H1 (cell line): ENCODE data around the gene SPI1. TPM values are rescaled to one million over a fixed set of nuclear protein-coding genes. Genes with fewer than 3 reads are reported as not detected.

ENCODE experiments used
- CTCF ChIA-PET: fragments of 300-600 bp; sonication (Branson Sonifier 250); formaldehyde crosslinking; loops from one replicate; lab custom pipeline; 2021; ENCODE audit not compliant: partially characterized antibody; lab: Charles Lee
- POLR2A ChIA-PET: fragments of 300-600 bp; sonication (Branson Sonifier 250); formaldehyde crosslinking; loops from one replicate; lab custom pipeline; 2021; ENCODE audit warnings: inconsistent platforms; ENCODE audit not compliant: partially characterized antibody; lab: Charles Lee
- DNase-seq, 2 experiments: peaks; one replicate each; pipeline versions ENCODE4 v3.0.0 to v3.0.0-alpha.2; 2010 to 2022; ENCODE audit warnings: low spot score in 2 of 2, low read depth in 1 of 2, mixed read lengths in 1 of 2
- FAIRE-seq: peaks from 2 replicates; lab custom pipeline; 2011; peaks lifted over from hg19 to GRCh38; lab: Jason Lieb, UNC
- H2AFZ ChIP-seq: 2 replicates; pipeline ENCODE4 v1.8.1; 2012; ENCODE audit warnings: low read length, inconsistent platforms
- H2AK5ac ChIP-seq: 2 replicates; pipeline ENCODE4 v1.6.1; 2013; ENCODE audit warnings: low read depth, low read length
- H2BK120ac ChIP-seq: replicated peaks from 2 replicates; pipeline ENCODE3; 2013; ENCODE audit warnings: low read depth, low read length, inconsistent platforms
- H2BK12ac ChIP-seq: 2 replicates; pipeline ENCODE4 v1.6.1; 2013; ENCODE audit warnings: low read depth, low read length
- H2BK15ac ChIP-seq: 2 replicates; pipeline ENCODE4 v1.6.1; 2013; ENCODE audit warnings: low read length
- H2BK20ac ChIP-seq: 2 replicates; pipeline ENCODE4 v1.6.1; 2013; ENCODE audit warnings: low read length
- H2BK5ac ChIP-seq: 2 replicates; pipeline ENCODE4 v1.6.1; 2013; ENCODE audit warnings: low read depth, low read length
- H3K14ac ChIP-seq: 2 replicates; pipeline ENCODE4 v1.6.1; 2013; ENCODE audit warnings: inconsistent platforms; ENCODE audit not compliant: insufficient read length
- H3K18ac ChIP-seq: 2 replicates; pipeline ENCODE4 v1.6.1; 2013; ENCODE audit warnings: low read length; ENCODE audit errors: extremely low read depth
- H3K23ac ChIP-seq: 2 replicates; pipeline ENCODE4 v1.6.1; 2013; ENCODE audit warnings: inconsistent platforms; ENCODE audit not compliant: insufficient read length
- H3K23me2 ChIP-seq: 2 replicates; pipeline ENCODE4 v1.6.1; 2013; ENCODE audit warnings: low read depth, low read length
- H3K27ac ChIP-seq: 2 replicates; pipeline ENCODE4 v1.6.1; 2011; ENCODE audit warnings: low read depth, low read length, inconsistent platforms
- H3K27me3 ChIP-seq, 4 experiments: replicated peaks in 1 of 4; 1 replicate in 1 of 4; 2 replicates in 3 of 4; pipeline versions ENCODE4 v1.6.1 to v1.8.1; 2011 to 2013; ENCODE audit warnings: low read length in 3 of 4, mild to moderate bottlenecking in 3 of 4, inconsistent platforms in 2 of 4, mixed read lengths in 2 of 4, moderate library complexity in 1 of 4; ENCODE audit not compliant: control insufficient read depth in 3 of 4, insufficient read depth in 3 of 4; ENCODE audit errors: extremely low read depth in 1 of 4
- H3K36me3 ChIP-seq, 4 experiments: 2 replicates each; pipeline versions ENCODE4 v1.6.1 to v1.8.1; 2011 to 2013; ENCODE audit warnings: mild to moderate bottlenecking in 4 of 4, low read length in 3 of 4, moderate library complexity in 2 of 4, control low read depth in 1 of 4, inconsistent platforms in 1 of 4; ENCODE audit not compliant: insufficient read depth in 4 of 4, control insufficient read depth in 2 of 4
- H3K4ac ChIP-seq: replicated peaks from 2 replicates; pipeline ENCODE3; 2013; ENCODE audit warnings: low read length, low read depth, mixed read lengths, inconsistent platforms; ENCODE audit not compliant: insufficient read length
- H3K4me1 ChIP-seq, 4 experiments: replicated peaks in 1 of 4; 1 replicate in 1 of 4; 2 replicates in 3 of 4; pipeline versions ENCODE4 v1.6.1 to v1.8.1; 2011 to 2013; ENCODE audit warnings: low read length in 3 of 4, inconsistent platforms in 2 of 4, mixed read lengths in 1 of 4; ENCODE audit not compliant: insufficient read depth in 4 of 4, control insufficient read depth in 3 of 4
- H3K4me2 ChIP-seq, 2 experiments: 2 replicates each; pipeline versions ENCODE4 v1.6.1 to v1.8.1; 2011 to 2013; ENCODE audit warnings: low read depth in 2 of 2, low read length in 2 of 2, control low read depth in 1 of 2, inconsistent platforms in 1 of 2, mild to moderate bottlenecking in 1 of 2; ENCODE audit not compliant: insufficient read depth in 1 of 2
- H3K4me3 ChIP-seq, 4 experiments: fragments of 200-600, 300-600 bp in 1 of 4; sonication (generic), shearing (Covaris generic), sonication (Bioruptor Twin) in 1 of 4; 2 replicates each; pipeline versions ENCODE4 v1.5.1 to v1.8.1; 2011 to 2016; ENCODE audit warnings: low read length in 4 of 4, low read depth in 3 of 4, control low read depth in 2 of 4, inconsistent platforms in 2 of 4, mild to moderate bottlenecking in 2 of 4, mixed read lengths in 1 of 4, moderate library complexity in 1 of 4; ENCODE audit not compliant: insufficient read depth in 2 of 4; ENCODE audit errors: extremely low read depth in 1 of 4
- H3K56ac ChIP-seq: replicated peaks from 2 replicates; pipeline ENCODE3; 2013; ENCODE audit warnings: low read depth, mild to moderate bottlenecking, mixed read lengths, low read length, inconsistent platforms; ENCODE audit not compliant: insufficient read length
- H3K79me1 ChIP-seq: 2 replicates; pipeline ENCODE4 v1.6.1; 2013; ENCODE audit warnings: low read depth, low read length, control low read depth
- H3K79me2 ChIP-seq, 2 experiments: 2 replicates each; pipeline versions ENCODE4 v1.6.1 to v1.8.1; 2012 to 2013; ENCODE audit warnings: low read length in 2 of 2, mild to moderate bottlenecking in 2 of 2, inconsistent platforms in 1 of 2; ENCODE audit not compliant: insufficient read depth in 2 of 2, control insufficient read depth in 1 of 2
- H3K9ac ChIP-seq, 4 experiments: replicated peaks in 1 of 4; 1 replicate in 1 of 4; 2 replicates in 3 of 4; pipeline versions ENCODE4 v1.6.1 to v1.8.1; 2011 to 2013; ENCODE audit warnings: low read depth in 3 of 4, low read length in 3 of 4, control low read depth in 2 of 4, mild to moderate bottlenecking in 2 of 4, moderate library complexity in 2 of 4, inconsistent platforms in 1 of 4; ENCODE audit errors: extremely low read depth in 1 of 4
- H3K9me3 ChIP-seq, 2 experiments: 2 replicates each; pipeline versions ENCODE4 v1.6.1 to v1.8.1; 2012 to 2013; ENCODE audit warnings: mild to moderate bottlenecking in 2 of 2, moderate library complexity in 2 of 2, control low read depth in 1 of 2, inconsistent platforms in 1 of 2, low read depth in 1 of 2, low read length in 1 of 2, mixed read lengths in 1 of 2; ENCODE audit not compliant: insufficient read depth in 2 of 2
- H4K20me1 ChIP-seq, 2 experiments: replicated peaks in 1 of 2; 2 replicates each; pipeline versions ENCODE3 to v1.8.1; 2011 to 2013; ENCODE audit warnings: inconsistent platforms in 2 of 2, low read length in 2 of 2, mild to moderate bottlenecking in 1 of 2; ENCODE audit not compliant: insufficient read depth in 2 of 2, control insufficient read depth in 1 of 2
- H4K5ac ChIP-seq: 2 replicates; pipeline ENCODE4 v1.6.1; 2013; ENCODE audit warnings: low read length, low read depth, mixed read lengths, inconsistent platforms; ENCODE audit not compliant: insufficient read length
- H4K8ac ChIP-seq: 2 replicates; pipeline ENCODE4 v1.8.0; 2013; ENCODE audit warnings: mild to moderate bottlenecking, moderate library complexity, low read length, inconsistent platforms; ENCODE audit not compliant: insufficient read depth; ENCODE audit errors: extremely low read depth
- H4K91ac ChIP-seq: replicated peaks from 2 replicates; pipeline ENCODE3; 2013; ENCODE audit warnings: low read length, mixed read lengths, inconsistent platforms; ENCODE audit not compliant: insufficient read length
- KDM1A ChIP-seq: fragments of 200-600, 300-600 bp; sonication (generic); IDR thresholded peaks from 2 replicates; pipeline ENCODE4 v1.7.1; 2016; ENCODE audit warnings: mild to moderate bottlenecking, low read length, borderline replicate concordance
- RXRA ChIP-seq: IDR thresholded peaks from 2 replicates; pipeline ENCODE4 v1.6.1; 2011; ENCODE audit warnings: low read depth, mild to moderate bottlenecking, low read length, moderate library complexity; ENCODE audit not compliant: insufficient read depth
- SP4 ChIP-seq: IDR thresholded peaks from 2 replicates; pipeline ENCODE4 v1.6.1; 2012; ENCODE audit warnings: low read length, inconsistent platforms
- WGBS, 2 experiments: shearing (Covaris generic) in 1 of 2; methylation state at CpG; one replicate each; pipeline versions ENCODE4 v1.1.6 to v1.1.7; 2013 to 2015; ENCODE audit warnings: low lambda C conversion rate in 2 of 2, mixed read lengths in 2 of 2, inconsistent platforms in 1 of 2, low coverage in 1 of 2, missing lambda C conversion rate in 1 of 2; ENCODE audit not compliant: insufficient replicate concordance in 2 of 2, insufficient coverage in 1 of 2, insufficient read length in 1 of 2; ENCODE audit errors: extremely low coverage in 1 of 2, missing lambda C conversion rate in 1 of 2; 5-methylcytosine and 5-hydroxymethylcytosine counted together
- polyA plus RNA-seq, 7 experiments: library from polyadenylated mRNA; depleted of rRNA in 3 of 7; stranded (reverse) in 5 of 7; unstranded in 2 of 7; fragments of >200 nt in 5 of 7; fragments of 200-250 nt in 2 of 7; gene quantifications; 1 replicate in 5 of 7; 2 replicates in 1 of 7; 4 replicates in 1 of 7; pipeline versions ENCODE4 v1.2.1 to v1.2.3, GENCODE V29; 2011 to 2013; ENCODE audit warnings: missing spikeins in 2 of 7, mixed read lengths in 2 of 7
- total RNA-seq: library from RNA; stranded (reverse); fragmentation: NEBNext Ultra II Directional; extraction: Animal tissue kit (Norgen Biotek cat#: 25700); gene quantifications from 2 replicates; pipeline ENCODE4 v1.2.1, GENCODE V29; 2021

The SPI1 gene
- total and polyA plus RNA-seq, 2 of the 8 experiments (the other 6 are each of a cell fraction or from before 2014, with no cell fraction given): 0.12 TPM; not detected in 1

GRCh38 chr11:47333886-47334443 lies 44.4 kb downstream of the SPI1 start:
- Histone ChIP-seq H3K23ac (no peak overlapping the region), H2BK5ac (no peak overlapping the region), H3K4me1 (no peaks in the 10 kb centered on the region), H3K4me2 (no peak overlapping the region), H3K4me3 (no peak overlapping the region), H3K36me3 (peaks cover 0 to 7% (median 2%) of the 10 kb centered on the region in 4 experiments; a peak in 4 of 8 replicates), H3K14ac (no peak overlapping the region), H3K9me3 (no peaks in the 10 kb centered on the region), H3K79me1 (no peaks in the 10 kb centered on the region; the same call in 1 of the 2 replicates), H4K5ac (no peak overlapping the region), H3K79me2 (no peaks in the 10 kb centered on the region), H2BK15ac (no peak overlapping the region), H3K23me2 (no peaks in the 10 kb centered on the region), H3K18ac (no peak overlapping the region), H3K9ac (no peak overlapping the region), H4K8ac (no peak overlapping the region), H3K27ac (no peak overlapping the region), H2AK5ac (no peak overlapping the region), H2BK120ac (no peak overlapping the region), H2BK12ac (no peak overlapping the region), H3K4ac (no peak overlapping the region), H3K27me3 (no peaks in the 10 kb centered on the region), H4K91ac (no peak overlapping the region), H2BK20ac (no peak overlapping the region), H3K56ac (no peak overlapping the region), H4K20me1 (peaks cover 0 to 2% of the 10 kb centered on the region in 2 experiments), H2AFZ (no peak overlapping the region)
- DNase-seq (no peak), FAIRE-seq (no peak)
- WGBS, 2 experiments: 93% methylated on average over 8 of the region's 8 CpGs; no CpG with 5 or more reads in 1 of the 2 experiments
- ChIA-PET POLR2A (no interaction called here), CTCF (interaction anchor here (0.6 to 1.8 kb wide), 7 partner anchors 12 to 100 kb away, joined by 3 to 7 read pairs (median 3); no protein-coding TSS in a partner anchor)
- TF ChIP-seq SP4 (no peak), RXRA (no peak), KDM1A (peak; percentile 55; the same call in 1 of the 2 replicates)
